Loucy (cell line): ENCODE results near the gene BRD8.

Experiments used
- CTCF ChIP-seq: fragments of 200-600 bp; sonication (generic); conservative IDR thresholded peaks from 2 replicates; pipeline ENCODE4 v1.5.1; 2014; ENCODE audit warnings: mild to moderate bottlenecking, antibody characterized with exemption, low read length
- EZH2phosphoT487 ChIP-seq: fragments of 200-600 bp; IDR thresholded peaks from 2 replicates; pipeline ENCODE4 v1.6.1; 2018; ENCODE audit warnings: antibody characterized with exemption, mild to moderate bottlenecking, moderate library complexity, borderline replicate concordance

GRCh38 chr5:138159666-138160065, 18.8 kb downstream of the BRD8 start:
- no peak for TF ChIP-seq CTCF
- TF ChIP-seq EZH2phosphoT487 = no peak
